HUDEP-2 (cell line): ENCODE results near the gene TUBB4A.
"Not testable (repeated sequence)": the region's sequence is repeated elsewhere in the genome, so short reads cannot be mapped to it uniquely, and the experiment has no call there.

ENCODE experiments used
- DNase-seq, 76 experiments: peaks; one replicate each; lab custom pipeline; 2025; ENCODE audit not compliant: unreplicated experiment in 76 of 76; lab: John Stamatoyannopoulos, UW

Gene TUBB4A

GRCh38 chr19:6527893-6528543 lies 25.9 kb upstream of the TUBB4A start:
- DNase-seq: no peak

GRCh38 chr19:6524311-6524710 lies 22.2 kb upstream of the TUBB4A start:
- DNase-seq: no peak

GRCh38 chr19:6522712-6523111 lies 20.6 kb upstream of the TUBB4A start:
- no peak for DNase-seq

GRCh38 chr19:6521718-6522646 lies 19.9 kb upstream of the TUBB4A start:
- DNase-seq: peak in 3 of 76 experiments; percentile 19 to 43 (median 27)

- DNase-seq: peak in 5 of 76 experiments; percentile 12 to 30 (median 23)
Observed at GRCh38 chr19:6519289-6519688, 17.2 kb upstream of the TUBB4A start.

- no peak for DNase-seq
Observed at GRCh38 chr19:6518145-6518911, 16.2 kb upstream of the TUBB4A start.

- DNase-seq: peak in 75 of 76 experiments; percentile 30 to 97 (median 88)
Observed at GRCh38 chr19:6516659-6517291, 14.7 kb upstream of the TUBB4A start.

GRCh38 chr19:6516018-6516658 lies 14.0 kb upstream of the TUBB4A start:
- peak in 75 of 76 experiments; percentile 88 to 100 (median 97) for DNase-seq

GRCh38 chr19:6514926-6515544 lies 12.9 kb upstream of the TUBB4A start:
- DNase-seq: no peak

GRCh38 chr19:6514089-6514488 lies 12.0 kb upstream of the TUBB4A start:
- no peak for DNase-seq

- DNase-seq: no peak
Observed at GRCh38 chr19:6510618-6511017, 8.5 kb upstream of the TUBB4A start.

GRCh38 chr19:6509118-6509971 lies 7.2 kb upstream of the TUBB4A start:
- no peak for DNase-seq

- not testable (repeated sequence) for DNase-seq
Observed at GRCh38 chr19:6508028-6508771, 6.1 kb upstream of the TUBB4A start.

- no peak for DNase-seq
Observed at GRCh38 chr19:6503407-6504201, 1.5 kb upstream of the TUBB4A start.

- no peak for DNase-seq
Observed at GRCh38 chr19:6500837-6501739, 1.0 kb downstream of the TUBB4A start.

GRCh38 chr19:6499052-6499790 lies 2.9 kb downstream of the TUBB4A start:
- no peak for DNase-seq
